Suprapubic skin (tissue), 4 donors: ENCODE results near the gene AGAP6. TPM values are rescaled to one million over a fixed set of nuclear protein-coding genes. Genes with fewer than 3 reads are reported as not detected.
"Not testable (repeated sequence)": the region's sequence is repeated elsewhere in the genome, so short reads cannot be mapped to it uniquely, and the experiment has no call there.

Source experiments
- DNase-seq, 2 donors: peaks; one replicate each; pipeline ENCODE4 v3.0.0-alpha.2; 2019; ENCODE audit warnings: low spot score in 2 of 2
- H3K27ac ChIP-seq: fragments of 200-600 bp; sonication (generic); one replicate; pipeline ENCODE4 v1.5.1; 2019
- H3K27me3 ChIP-seq: fragments of 200-600 bp; sonication (generic); one replicate; pipeline ENCODE4 v1.5.1; 2019
- H3K36me3 ChIP-seq: fragments of 200-600 bp; sonication (generic); one replicate; pipeline ENCODE4 v1.5.1; 2019
- H3K4me1 ChIP-seq: fragments of 200-600 bp; sonication (generic); one replicate; pipeline ENCODE4 v1.5.1; 2019
- H3K4me3 ChIP-seq: fragments of 200-600 bp; sonication (generic); one replicate; pipeline ENCODE4 v1.5.1; 2019; ENCODE audit warnings: mild to moderate bottlenecking
- H3K9me3 ChIP-seq: fragments of 200-600 bp; sonication (generic); one replicate; pipeline ENCODE4 v1.5.1; 2019
- EP300 ChIP-seq: sonication (generic); formaldehyde crosslinking; IDR thresholded peaks from one replicate; pipeline ENCODE4 v1.6.1; 2017; ENCODE audit warnings: antibody characterized with exemption
- POLR2A ChIP-seq, 2 donors: fragments of 450-650 bp; IDR thresholded peaks; one replicate each; pipeline ENCODE4 v1.6.1; 2017; ENCODE audit warnings: antibody characterized with exemption in 2 of 2, mild to moderate bottlenecking in 2 of 2, moderate library complexity in 2 of 2
- POLR2AphosphoS5 ChIP-seq, 3 donors: sonication (generic); formaldehyde crosslinking; IDR thresholded peaks; one replicate each; pipeline ENCODE4 v1.6.1; 2017; ENCODE audit warnings: antibody characterized with exemption in 3 of 3
- WGBS: methylation state at CpG from one replicate; pipeline ENCODE4 v1.1.5; 2018; 5-methylcytosine and 5-hydroxymethylcytosine counted together
- total RNA-seq, 4 donors: library from RNA; depleted of rRNA; stranded (reverse); fragments of >200 nt; gene quantifications; one replicate each; pipeline ENCODE4 v1.1.0, GENCODE V29; 2016
- TF ChIP-seq, protein P1 (sequence below), 2 donors: fragments of 200-600 bp in 1 of 2; fragments of 450-650 bp in 1 of 2; sonication (generic) in 1 of 2; IDR thresholded peaks; one replicate each; pipeline ENCODE4 v1.5.1; 2016 to 2019; ENCODE audit warnings: antibody characterized with exemption in 2 of 2, mild to moderate bottlenecking in 1 of 2, moderate library complexity in 1 of 2

The AGAP6 gene
- total RNA-seq, 4 donors from 2014 or later = 8.1 to 43.4 (median 13.8) TPM

- 82% methylated on average over 7 of the region's 7 CpGs for WGBS
- H3K27ac ChIP-seq, H3K27me3 ChIP-seq, H3K4me3 ChIP-seq, H3K36me3 ChIP-seq, H3K9me3 ChIP-seq, DNase-seq, H3K4me1 ChIP-seq: not testable (repeated sequence)
Measured at GRCh38 chr10:50014024-50014423, 25.8 kb downstream of the AGAP6 start.

DNA sequence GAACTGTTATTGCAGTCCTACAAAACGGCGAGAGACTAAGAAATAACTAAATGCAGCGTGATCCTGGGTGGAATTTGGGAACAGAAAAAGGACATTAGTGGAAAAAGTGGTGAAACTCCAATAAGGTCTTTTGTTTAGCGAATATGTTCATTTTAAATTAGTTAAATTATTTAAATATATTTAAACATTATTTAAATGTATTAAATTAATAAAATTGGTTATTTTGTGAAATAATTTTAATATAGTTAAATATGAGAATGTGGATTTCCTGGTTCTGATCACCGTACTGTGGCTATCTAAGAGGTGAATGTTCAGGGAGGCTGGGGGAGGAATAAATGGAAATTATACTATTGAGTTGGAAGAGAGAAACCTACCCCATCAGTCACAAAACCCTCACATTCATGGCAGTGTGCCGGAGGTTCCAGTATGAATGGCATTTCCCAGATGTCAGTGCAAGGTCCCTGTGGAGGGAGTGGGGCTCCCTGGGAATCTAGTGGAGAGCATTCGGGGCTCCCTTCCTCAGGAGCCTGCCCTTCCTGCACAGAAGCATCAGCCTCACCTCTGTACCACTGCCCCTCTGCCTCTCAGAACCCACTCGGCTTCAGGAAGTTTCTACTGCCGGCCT is 27.5 kb downstream of the AGAP6 start:
- 57% methylated on average over 9 of the region's 9 CpGs for WGBS
- not testable (repeated sequence) for H3K36me3 ChIP-seq, DNase-seq, H3K4me1 ChIP-seq, H3K4me3 ChIP-seq, H3K9me3 ChIP-seq, H3K27me3 ChIP-seq
- H3K27ac ChIP-seq = peak overlapping the region; percentile 64

GRCh38 chr10:50016926-50017325 is 28.7 kb downstream of the AGAP6 start:
- DNase-seq, H3K27ac ChIP-seq, H3K4me1 ChIP-seq, H3K9me3 ChIP-seq, H3K36me3 ChIP-seq, H3K27me3 ChIP-seq, H3K4me3 ChIP-seq: not testable (repeated sequence)
- WGBS = 94% methylated on average over 5 of the region's 5 CpGs

GRCh38 chr10:50017646-50018045 is 29.4 kb downstream of the AGAP6 start:
- WGBS = 41% methylated on average over 4 of the region's 5 CpGs
- DNase-seq, H3K27ac ChIP-seq: not testable (repeated sequence)

GRCh38 chr10:50019279-50019678 is 31.1 kb downstream of the AGAP6 start:
- H3K4me3 ChIP-seq, DNase-seq, H3K27ac ChIP-seq, H3K9me3 ChIP-seq, H3K4me1 ChIP-seq, H3K36me3 ChIP-seq, H3K27me3 ChIP-seq: not testable (repeated sequence)
- 83% methylated on average over 2 of the region's 3 CpGs for WGBS

More at GRCh38 chr10:50017646-50018045, 29.4 kb downstream of the AGAP6 start:
- H3K27me3 ChIP-seq, H3K4me3 ChIP-seq, H3K36me3 ChIP-seq, H3K9me3 ChIP-seq, H3K4me1 ChIP-seq: not testable (repeated sequence)

DNA sequence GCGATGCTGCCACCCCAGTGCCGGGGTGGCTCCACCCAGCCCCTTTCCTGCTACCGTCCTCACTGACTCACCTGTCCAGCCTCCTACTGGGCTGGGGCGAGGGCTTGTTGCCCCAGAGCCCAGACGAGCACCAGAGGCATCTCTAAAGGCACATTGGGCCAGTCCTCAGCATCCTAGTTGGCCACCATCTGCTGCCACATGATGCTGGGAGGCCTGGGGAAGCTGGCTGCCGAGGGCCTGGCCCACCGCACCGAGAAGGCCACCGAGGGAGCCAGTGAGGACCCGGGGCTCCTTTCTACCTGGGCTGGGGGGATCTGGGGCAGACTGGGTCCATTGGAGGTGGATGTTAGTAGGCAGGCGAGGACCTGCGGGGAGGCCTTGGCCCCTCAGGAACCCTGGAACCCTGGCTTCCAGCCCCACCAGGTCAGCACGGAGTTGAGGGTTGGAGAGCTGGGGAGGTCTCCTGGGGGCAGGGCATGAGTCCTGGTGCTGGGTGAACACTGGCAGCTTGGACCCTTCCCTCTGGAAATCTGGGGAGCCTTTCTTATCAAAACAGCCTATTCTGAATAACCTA is 32.3 kb downstream of the AGAP6 start:
- H3K36me3 ChIP-seq, H3K27ac ChIP-seq, DNase-seq, H3K9me3 ChIP-seq, H3K4me3 ChIP-seq, H3K4me1 ChIP-seq: not testable (repeated sequence)
- 82% methylated on average over 11 of the region's 13 CpGs for WGBS
- peaks cover 12% of the 10 kb centered on the region for H3K27me3 ChIP-seq

- Histone ChIP-seq H3K4me1 (no peaks in the 10 kb centered on the region), H3K4me3 (no peak overlapping the region), H3K36me3 (no peaks in the 10 kb centered on the region), H3K9me3 (no peaks in the 10 kb centered on the region), H3K27ac (no peak overlapping the region), H3K27me3 (peaks cover 21% of the 10 kb centered on the region)
- TF ChIP-seq, protein P1, sequence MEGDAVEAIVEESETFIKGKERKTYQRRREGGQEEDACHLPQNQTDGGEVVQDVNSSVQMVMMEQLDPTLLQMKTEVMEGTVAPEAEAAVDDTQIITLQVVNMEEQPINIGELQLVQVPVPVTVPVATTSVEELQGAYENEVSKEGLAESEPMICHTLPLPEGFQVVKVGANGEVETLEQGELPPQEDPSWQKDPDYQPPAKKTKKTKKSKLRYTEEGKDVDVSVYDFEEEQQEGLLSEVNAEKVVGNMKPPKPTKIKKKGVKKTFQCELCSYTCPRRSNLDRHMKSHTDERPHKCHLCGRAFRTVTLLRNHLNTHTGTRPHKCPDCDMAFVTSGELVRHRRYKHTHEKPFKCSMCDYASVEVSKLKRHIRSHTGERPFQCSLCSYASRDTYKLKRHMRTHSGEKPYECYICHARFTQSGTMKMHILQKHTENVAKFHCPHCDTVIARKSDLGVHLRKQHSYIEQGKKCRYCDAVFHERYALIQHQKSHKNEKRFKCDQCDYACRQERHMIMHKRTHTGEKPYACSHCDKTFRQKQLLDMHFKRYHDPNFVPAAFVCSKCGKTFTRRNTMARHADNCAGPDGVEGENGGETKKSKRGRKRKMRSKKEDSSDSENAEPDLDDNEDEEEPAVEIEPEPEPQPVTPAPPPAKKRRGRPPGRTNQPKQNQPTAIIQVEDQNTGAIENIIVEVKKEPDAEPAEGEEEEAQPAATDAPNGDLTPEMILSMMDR (IDR thresholded peaks at IDR 0.05) = no peak
- TF ChIP-seq EP300 (no peak), POLR2A (IDR thresholded peaks at IDR 0.05) (no peak), POLR2AphosphoS5 (IDR thresholded peaks at IDR 0.05) (no peak)
- WGBS = 80% methylated on average over 2 of the region's 3 CpGs
- DNase-seq = no peak
Measured at GRCh38 chr10:50021646-50022045, 33.4 kb downstream of the AGAP6 start.

DNA sequence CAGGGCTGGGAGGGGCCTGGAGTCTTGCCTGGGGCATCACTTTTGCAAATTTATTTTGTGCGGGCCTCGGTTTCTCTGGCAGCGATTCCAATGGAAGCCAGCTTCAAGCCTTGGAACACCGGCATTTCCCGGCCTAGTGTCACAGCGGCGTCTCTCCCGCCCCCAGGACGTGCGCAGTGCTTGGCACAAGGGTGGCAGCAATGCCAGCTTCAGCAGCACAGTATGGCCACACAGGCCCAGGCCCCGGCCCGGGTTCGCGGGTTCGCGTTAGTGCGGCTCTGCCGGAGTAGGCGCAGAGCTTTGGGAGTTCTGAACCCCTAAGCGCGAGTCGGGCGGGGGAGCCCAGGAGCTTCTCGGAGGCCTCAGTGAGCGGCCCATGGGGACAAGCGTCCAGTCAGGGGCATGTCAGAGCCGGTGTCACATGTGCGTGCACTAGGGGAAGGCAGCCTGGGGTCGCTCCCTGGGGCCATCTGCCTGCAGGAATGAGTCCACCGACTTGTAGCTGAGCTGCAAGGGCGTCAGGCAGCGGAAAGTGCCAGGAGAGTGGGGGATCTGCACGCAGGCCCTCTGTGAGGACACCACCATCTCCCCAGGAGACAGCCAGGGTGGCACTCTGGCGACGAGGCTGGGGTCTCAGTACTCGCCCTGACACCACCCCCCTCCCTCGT is 36.6 kb downstream of the AGAP6 start:
- peaks cover 21% of the 10 kb centered on the region for H3K27me3 ChIP-seq
- H3K27ac ChIP-seq, H3K4me3 ChIP-seq, DNase-seq, H3K9me3 ChIP-seq, H3K36me3 ChIP-seq, H3K4me1 ChIP-seq: not testable (repeated sequence)
- 30% methylated on average over 8 of the region's 37 CpGs for WGBS

DNA sequence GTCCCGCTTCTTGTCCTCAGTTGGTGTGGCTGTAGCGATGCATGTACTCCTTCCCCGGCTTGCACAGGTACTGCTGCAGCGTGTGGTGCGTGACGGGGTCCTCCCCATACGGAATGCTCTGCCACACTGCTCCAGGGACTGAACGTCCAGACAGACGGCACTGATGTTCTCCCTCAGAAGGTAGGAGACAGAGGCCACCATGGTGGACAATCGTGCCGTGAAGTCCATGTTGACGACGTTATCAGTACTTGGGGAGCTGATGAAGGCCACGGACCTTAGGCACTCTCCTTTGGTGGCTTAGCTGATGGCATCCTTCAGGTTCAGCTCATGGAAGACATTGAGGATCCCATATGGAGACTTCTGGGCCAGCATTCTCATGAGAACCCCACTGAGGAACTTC is 37.4 kb downstream of the AGAP6 start:
- no peaks in the 10 kb centered on the region for H3K36me3 ChIP-seq

More for the DNA sequence above, 37.4 kb downstream of the AGAP6 start:
- Histone ChIP-seq H3K27me3 (peaks cover 21% of the 10 kb centered on the region), H3K4me3 (no peak overlapping the region), H3K4me1 (no peaks in the 10 kb centered on the region), H3K9me3 (no peaks in the 10 kb centered on the region), H3K27ac (no peak overlapping the region)
- DNase-seq = no peak
- WGBS = 92% methylated on average over 14 of the region's 14 CpGs
- no peak for TF ChIP-seq EP300
- TF ChIP-seq, protein P1 (IDR thresholded peaks at IDR 0.05) = no peak
